GM13976 (cell line): ENCODE data around the gene WIPI1.

Source experiments
- DNase-seq: peaks from one replicate; pipeline ENCODE4 v3.0.0; 2012; ENCODE audit warnings: low spot score
- CTCF ChIP-seq: IDR thresholded peaks from 2 replicates; pipeline ENCODE4 v1.5.1; 2012; ENCODE audit warnings: borderline replicate concordance, mild to moderate bottlenecking; ENCODE audit not compliant: insufficient read depth; ENCODE audit errors: extremely low read depth, missing control alignments, control extremely low read depth
- in situ Hi-C: fragments of 300-500 bp; cut with MboI; formaldehyde crosslinking; loops from one replicate; pipeline ENCODE4 v1.12.0; 2022; ENCODE audit warnings: low sequenced_read_pairs, mixed read lengths, inconsistent platforms; ENCODE audit not compliant: unreplicated experiment

The WIPI1 gene

GRCh38 chr17:68450391-68450790 is 6.9 kb downstream of the WIPI1 start:
- TF ChIP-seq CTCF, result no peak
- no peak for DNase-seq
- in situ Hi-C loops, result no loop called here

DNA sequence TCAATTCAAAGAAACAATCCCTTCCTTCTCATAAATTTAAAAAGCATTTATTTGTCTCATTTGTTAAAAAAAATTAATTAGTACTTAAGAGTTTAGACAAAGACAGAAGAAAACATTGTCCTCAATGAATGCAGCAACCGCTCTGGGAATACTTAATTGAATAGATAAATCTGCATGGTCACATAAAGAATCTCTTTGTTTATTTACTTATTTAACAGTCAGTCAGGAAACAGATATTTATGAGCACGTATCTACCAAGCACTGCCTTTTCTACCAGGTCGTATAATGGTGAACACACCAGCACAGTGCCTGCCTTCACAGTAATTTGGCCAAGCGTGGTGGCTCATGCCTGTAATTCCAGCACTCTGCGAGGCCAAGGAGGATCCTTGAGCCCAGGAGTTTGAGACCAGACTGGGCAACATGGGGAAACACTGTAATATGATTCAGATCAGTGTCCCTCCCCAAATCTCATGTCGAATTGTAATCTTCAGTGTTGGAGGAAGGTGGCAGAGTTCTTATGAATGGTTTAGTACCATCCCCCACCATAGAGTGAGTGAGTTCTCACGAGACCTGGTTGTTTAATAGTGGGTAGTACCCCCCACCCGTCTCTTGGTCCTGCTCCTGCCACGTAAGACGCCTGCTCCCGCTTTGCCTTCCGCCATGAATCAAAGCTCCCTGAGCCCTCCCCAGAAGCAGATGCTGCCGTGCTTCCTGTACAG is 8.1 kb downstream of the WIPI1 start:
- DNase-seq, result no peak
- in situ Hi-C loops, result no loop called here
- no peak for TF ChIP-seq CTCF

- in situ Hi-C loops, result no loop called here
- no peak for TF ChIP-seq CTCF
- no peak for DNase-seq
Measured at GRCh38 chr17:68446626-68447041, 10.7 kb downstream of the WIPI1 start.

- no peak for TF ChIP-seq CTCF
- no peak for DNase-seq
- in situ Hi-C loops, result no loop called here
Measured at GRCh38 chr17:68445671-68446070, 11.6 kb downstream of the WIPI1 start.

GRCh38 chr17:68443972-68444464 is 13.3 kb downstream of the WIPI1 start:
- in situ Hi-C loops, result no loop called here
- TF ChIP-seq CTCF, result no peak
- no peak for DNase-seq

DNA sequence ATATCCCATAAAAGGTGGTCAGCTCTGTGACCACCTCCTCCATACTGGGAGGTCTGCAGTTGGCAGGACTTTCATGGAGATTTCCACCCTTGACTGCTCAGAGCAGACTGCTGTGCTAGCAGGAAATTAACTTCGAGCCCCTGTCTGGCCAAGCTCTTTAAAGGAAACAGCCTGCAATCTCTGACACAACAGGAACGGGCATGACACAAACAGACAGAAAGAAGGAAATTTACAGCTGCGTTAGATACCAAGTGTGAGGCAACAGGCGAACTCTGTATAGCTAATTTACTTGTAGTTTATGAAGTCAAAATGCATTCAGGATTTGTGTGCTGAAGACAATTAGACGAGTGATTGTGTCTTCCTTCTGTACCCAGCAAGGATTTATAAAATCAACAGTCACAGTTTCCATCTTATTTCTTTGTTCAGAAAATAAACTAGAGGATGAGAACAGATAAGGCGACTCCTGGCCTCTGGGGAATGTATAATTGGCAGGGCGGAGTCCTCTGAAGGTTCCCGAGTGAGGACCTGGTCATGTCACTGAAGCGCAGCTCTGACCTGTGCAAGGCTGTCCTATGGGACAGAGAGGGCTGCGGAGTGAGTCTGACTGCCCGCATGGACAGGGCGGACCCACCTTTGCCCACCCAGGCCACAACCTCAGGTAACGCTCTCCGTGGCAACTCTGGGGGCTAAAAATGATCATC is 16.1 kb downstream of the WIPI1 start:
- no peak for DNase-seq
- no peak for TF ChIP-seq CTCF
- in situ Hi-C loops, result no loop called here
